ENCODE data around the gene RRP1B.
A peak's percentile ranks its signal among the peaks of the same experiment; 100 is the strongest.
"Not testable (repeated sequence)": the region's sequence is repeated elsewhere in the genome, so short reads cannot be mapped to it uniquely, and the experiment has no call there.

Gene RRP1B

GRCh38 chr21:43691801-43692200, 32.4 kb downstream of the RRP1B start:
- DNase-seq (ENCODE audit: low spot score in 2 of 2) = no peak
- Histone ChIP-seq H3K4me1 (no peaks in the 10 kb centered on the region), H3K27me3 (ENCODE audit: low read depth) (no peaks in the 10 kb centered on the region), H3K36me3 (replicated peaks) (peaks cover 92% of the 10 kb centered on the region), H3K4me3 (no peak overlapping the region), H3K9me3 (no peaks in the 10 kb centered on the region)
- in situ Hi-C loops (cut with MboI; ENCODE audit: low sequenced_read_pairs) = no loop called here

- no peak for DNase-seq (ENCODE audit: low spot score in 2 of 2)
- Histone ChIP-seq H3K27me3 (ENCODE audit: low read depth) (no peaks in the 10 kb centered on the region), H3K36me3 (replicated peaks) (peaks cover 81% of the 10 kb centered on the region), H3K9me3 (no peaks in the 10 kb centered on the region), H3K4me1 (no peaks in the 10 kb centered on the region), H3K4me3 (no peak overlapping the region)
- in situ Hi-C loops (cut with MboI; ENCODE audit: low sequenced_read_pairs) = no loop called here
Observed at GRCh38 chr21:43692949-43693348, 33.6 kb downstream of the RRP1B start.

- Histone ChIP-seq H3K27me3 (ENCODE audit: low read depth) (no peaks in the 10 kb centered on the region), H3K4me1 (no peaks in the 10 kb centered on the region), H3K9me3 (no peaks in the 10 kb centered on the region), H3K36me3 (replicated peaks) (peaks cover 70% of the 10 kb centered on the region), H3K4me3 (no peak overlapping the region)
- DNase-seq (ENCODE audit: low spot score in 2 of 2) = no peak
- in situ Hi-C loops (cut with MboI; ENCODE audit: low sequenced_read_pairs) = no loop called here
Observed at GRCh38 chr21:43693981-43694380, 34.6 kb downstream of the RRP1B start.

- Histone ChIP-seq H3K4me3 (no peak overlapping the region), H3K36me3 (replicated peaks) (peaks cover 65% of the 10 kb centered on the region), H3K9me3 (no peaks in the 10 kb centered on the region), H3K4me1 (no peaks in the 10 kb centered on the region), H3K27me3 (ENCODE audit: low read depth) (no peaks in the 10 kb centered on the region)
- in situ Hi-C loops (cut with MboI; ENCODE audit: low sequenced_read_pairs) = no loop called here
- DNase-seq (ENCODE audit: low spot score in 2 of 2) = no peak
Observed at GRCh38 chr21:43694437-43695079, 35.2 kb downstream of the RRP1B start.

GRCh38 chr21:43696214-43696613, 36.9 kb downstream of the RRP1B start:
- Histone ChIP-seq H3K9me3 (no peaks in the 10 kb centered on the region), H3K36me3 (replicated peaks) (peaks cover 48% of the 10 kb centered on the region), H3K4me1 (no peaks in the 10 kb centered on the region), H3K27me3 (ENCODE audit: low read depth) (no peaks in the 10 kb centered on the region), H3K4me3 (no peak overlapping the region)
- in situ Hi-C loops (cut with MboI; ENCODE audit: low sequenced_read_pairs) = no loop called here
- DNase-seq (ENCODE audit: low spot score in 2 of 2) = no peak

GRCh38 chr21:43697758-43698643, 38.6 kb downstream of the RRP1B start:
- H3K4me1 ChIP-seq = peaks cover under 1% of the 10 kb centered on the region; the same call in 1 of the 2 replicates
- no peak for DNase-seq (ENCODE audit: low spot score in 2 of 2)
- in situ Hi-C loops (cut with MboI; ENCODE audit: low sequenced_read_pairs) = no loop called here
- H3K27me3 ChIP-seq (ENCODE audit: low read depth) = no peaks in the 10 kb centered on the region
- H3K9me3 ChIP-seq = no peaks in the 10 kb centered on the region
- peaks cover 34% of the 10 kb centered on the region for H3K36me3 ChIP-seq (replicated peaks)
- H3K4me3 ChIP-seq = no peak overlapping the region

GRCh38 chr21:43699492-43699777, 40.1 kb downstream of the RRP1B start:
- not testable (repeated sequence) for H3K9me3 ChIP-seq

GRCh38 chr21:43699933-43700599, 40.7 kb downstream of the RRP1B start:
- Histone ChIP-seq H3K4me1 (peaks cover 3% of the 10 kb centered on the region; the same call in 1 of the 2 replicates), H3K27me3 (ENCODE audit: low read depth) (no peaks in the 10 kb centered on the region), H3K36me3 (replicated peaks) (peaks cover 14% of the 10 kb centered on the region), H3K9me3 (no peaks in the 10 kb centered on the region), H3K4me3 (no peak overlapping the region)
- no peak for DNase-seq (ENCODE audit: low spot score in 2 of 2)
- in situ Hi-C loops (cut with MboI; ENCODE audit: low sequenced_read_pairs) = no loop called here

More at GRCh38 chr21:43699492-43699777, 40.1 kb downstream of the RRP1B start:
- H3K4me1 ChIP-seq; in situ Hi-C loops (cut with MboI; ENCODE audit: low sequenced_read_pairs); DNase-seq (ENCODE audit: low spot score in 2 of 2); H3K4me3 ChIP-seq; H3K27me3 ChIP-seq (ENCODE audit: low read depth): not testable (repeated sequence)
- H3K36me3 ChIP-seq (replicated peaks) = peaks cover 20% of the 10 kb centered on the region

- in situ Hi-C loops (cut with MboI; ENCODE audit: low sequenced_read_pairs) = no loop called here
- no peaks in the 10 kb centered on the region for H3K36me3 ChIP-seq (replicated peaks)
- H3K9me3 ChIP-seq = no peaks in the 10 kb centered on the region
- no peak overlapping the region for H3K4me3 ChIP-seq
- DNase-seq (ENCODE audit: low spot score in 2 of 2) = no peak
- no peaks in the 10 kb centered on the region for H3K27me3 ChIP-seq (ENCODE audit: low read depth)
- H3K4me1 ChIP-seq = peaks cover 3% of the 10 kb centered on the region; the same call in 1 of the 2 replicates
Observed at GRCh38 chr21:43701936-43702784, 42.8 kb downstream of the RRP1B start.

GRCh38 chr21:43702785-43703034, 43.4 kb downstream of the RRP1B start:
- H3K4me3 ChIP-seq = no peak overlapping the region
- no peaks in the 10 kb centered on the region for H3K27me3 ChIP-seq (ENCODE audit: low read depth)
- in situ Hi-C loops (cut with MboI; ENCODE audit: low sequenced_read_pairs) = no loop called here
- DNase-seq (ENCODE audit: low spot score in 2 of 2) = no peak
- no peaks in the 10 kb centered on the region for H3K9me3 ChIP-seq
- H3K4me1 ChIP-seq = peaks cover 3% of the 10 kb centered on the region; the same call in 1 of the 2 replicates
- no peaks in the 10 kb centered on the region for H3K36me3 ChIP-seq (replicated peaks)

GRCh38 chr21:43703035-43703880, 43.9 kb downstream of the RRP1B start:
- H3K4me3 ChIP-seq = no peak overlapping the region
- H3K9me3 ChIP-seq = no peaks in the 10 kb centered on the region
- in situ Hi-C loops (cut with MboI; ENCODE audit: low sequenced_read_pairs) = no loop called here
- H3K4me1 ChIP-seq = peaks cover 3% of the 10 kb centered on the region; the same call in 1 of the 2 replicates
- no peaks in the 10 kb centered on the region for H3K27me3 ChIP-seq (ENCODE audit: low read depth)
- no peaks in the 10 kb centered on the region for H3K36me3 ChIP-seq (replicated peaks)
- peak; percentile 15 to 70 for DNase-seq (ENCODE audit: low spot score in 2 of 2)

- Histone ChIP-seq H3K4me1 (peaks cover 3% of the 10 kb centered on the region; the same call in 1 of the 2 replicates), H3K36me3 (replicated peaks) (no peaks in the 10 kb centered on the region), H3K4me3 (no peak overlapping the region), H3K27me3 (ENCODE audit: low read depth) (peaks cover 2% of the 10 kb centered on the region; the same call in 1 of the 2 replicates), H3K9me3 (no peaks in the 10 kb centered on the region)
- DNase-seq (ENCODE audit: low spot score in 2 of 2) = no peak
- in situ Hi-C loops (cut with MboI; ENCODE audit: low sequenced_read_pairs) = no loop called here
Observed at GRCh38 chr21:43707462-43707861, 48.1 kb downstream of the RRP1B start.

Measured in HAP-1 (cell line).